Mesendoderm (in vitro differentiated cells): ENCODE data around the gene PROB1.
A peak's percentile ranks its signal among the peaks of the same experiment; 100 is the strongest.

Source experiments
- DNase-seq: peaks from one replicate; pipeline ENCODE4 v3.0.0; 2013
- H2AK5ac ChIP-seq: 2 replicates; pipeline ENCODE4 v1.6.1; 2013; ENCODE audit warnings: low read length, inconsistent platforms
- H2BK120ac ChIP-seq: 2 replicates; pipeline ENCODE4 v1.6.1; 2013; ENCODE audit warnings: low read depth, mild to moderate bottlenecking, low read length, moderate library complexity, mixed read lengths
- H2BK15ac ChIP-seq: replicated peaks from 2 replicates; pipeline ENCODE4 v1.6.1; 2013; ENCODE audit warnings: low read depth, mild to moderate bottlenecking, moderate library complexity
- H2BK5ac ChIP-seq: 2 replicates; pipeline ENCODE4 v1.6.1; 2013; ENCODE audit warnings: low read length, inconsistent platforms
- H3K18ac ChIP-seq: 2 replicates; pipeline ENCODE4 v1.6.1; 2013; ENCODE audit warnings: mild to moderate bottlenecking, low read length, mixed read lengths
- H3K23ac ChIP-seq: one replicate; pipeline ENCODE4 v1.6.1; 2013; ENCODE audit warnings: low read length
- H3K27ac ChIP-seq: 2 replicates; pipeline ENCODE4 v1.5.1; 2013; ENCODE audit warnings: low read depth, mild to moderate bottlenecking, inconsistent platforms, low read length, moderate library complexity
- H3K27me3 ChIP-seq: 2 replicates; pipeline ENCODE4 v1.6.1; 2013; ENCODE audit warnings: low read length, control low read depth, mild to moderate bottlenecking, inconsistent platforms; ENCODE audit not compliant: insufficient read depth, poor library complexity
- H3K36me3 ChIP-seq: 2 replicates; pipeline ENCODE4 v1.6.1; 2013; ENCODE audit warnings: low read length, inconsistent platforms; ENCODE audit not compliant: control insufficient read depth, insufficient read depth
- H3K4ac ChIP-seq: one replicate; pipeline ENCODE4 v1.6.1; 2013; ENCODE audit warnings: low read depth, mild to moderate bottlenecking, low read length, moderate library complexity
- H3K4me1 ChIP-seq: 2 replicates; pipeline ENCODE4 v1.6.1; 2013; ENCODE audit warnings: low read depth, low read length, inconsistent platforms; ENCODE audit not compliant: control insufficient read depth
- H3K4me2 ChIP-seq: 2 replicates; pipeline ENCODE4 v1.6.1; 2013; ENCODE audit warnings: low read length
- H3K4me3 ChIP-seq: 2 replicates; pipeline ENCODE4 v1.5.1; 2013; ENCODE audit warnings: mild to moderate bottlenecking, low read length
- H3K56ac ChIP-seq: one replicate; pipeline ENCODE4 v1.6.1; 2013; ENCODE audit warnings: low read length
- H3K79me1 ChIP-seq: 2 replicates; pipeline ENCODE4 v1.6.1; 2013; ENCODE audit warnings: low read length, inconsistent platforms
- H3K79me2 ChIP-seq: 2 replicates; pipeline ENCODE4 v1.6.1; 2013; ENCODE audit warnings: mild to moderate bottlenecking, low read length; ENCODE audit not compliant: control insufficient read depth, insufficient read depth
- H3K9ac ChIP-seq: 2 replicates; pipeline ENCODE4 v1.6.1; 2013; ENCODE audit warnings: low read length, inconsistent platforms
- H4K5ac ChIP-seq: one replicate; pipeline ENCODE4 v1.6.1; 2013; ENCODE audit warnings: low read length
- H4K8ac ChIP-seq: one replicate; pipeline ENCODE4 v1.6.1; 2013; ENCODE audit warnings: low read depth, mild to moderate bottlenecking, control low read depth, low read length, moderate library complexity
- WGBS: extraction: QIAGEN DNeasy Blood & Tissue Kit; methylation state at CpG from one replicate; pipeline ENCODE4 v1.1.7; 2013; ENCODE audit warnings: low lambda C conversion rate, missing lambda C conversion rate; ENCODE audit not compliant: insufficient coverage; ENCODE audit errors: extremely low coverage; 5-methylcytosine and 5-hydroxymethylcytosine counted together

PROB1 gene

DNA sequence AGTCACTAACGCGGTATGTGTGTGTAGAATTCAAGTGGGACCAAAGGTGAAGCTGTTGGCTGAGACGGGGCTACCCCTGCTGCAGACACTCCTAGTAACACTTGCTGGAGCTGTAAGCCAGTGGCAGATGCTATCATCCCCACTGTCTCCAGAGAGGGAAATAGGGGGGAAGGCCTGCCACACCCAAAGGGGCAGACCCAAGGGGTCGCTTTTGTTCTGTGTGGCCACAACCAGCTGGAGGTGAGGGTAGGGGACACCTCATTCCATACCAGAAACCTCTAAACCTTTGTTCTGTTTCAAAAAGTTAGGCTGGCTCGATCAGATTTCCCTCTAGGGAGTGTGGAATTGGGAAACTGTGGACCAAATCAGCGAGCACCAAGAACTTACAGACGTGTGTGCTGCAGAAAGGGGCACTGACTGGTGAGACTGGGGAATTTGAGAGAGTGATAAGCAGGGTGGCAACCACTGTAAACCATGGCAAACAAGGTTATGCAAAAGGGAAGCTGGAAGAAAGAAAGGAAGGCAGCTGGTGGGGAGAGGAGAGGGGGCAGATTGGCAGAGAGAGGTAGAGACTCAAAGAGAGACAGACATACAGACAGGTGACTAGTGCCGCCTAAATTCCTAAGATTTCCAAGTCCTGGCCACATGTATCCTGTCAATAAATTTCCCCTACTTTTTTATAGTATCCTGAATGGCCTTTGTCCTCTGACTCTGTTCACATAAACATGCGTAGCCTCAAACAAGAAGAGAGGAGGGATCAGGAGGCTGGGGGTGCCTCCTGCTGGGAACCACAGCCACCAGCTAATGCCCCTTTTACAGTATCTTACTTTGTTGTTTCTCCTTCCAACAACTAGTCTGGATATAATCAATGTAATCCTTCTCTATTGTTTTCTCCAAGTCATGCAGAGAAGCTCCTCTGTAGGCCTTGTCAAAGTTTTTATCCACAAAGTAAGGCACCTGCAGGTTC lies 24.6 kb upstream of the PROB1 start:
- DNase-seq: peak; percentile 31
- H3K27me3 ChIP-seq: no peaks in the 10 kb centered on the region
- no peak overlapping the region for H3K4me2 ChIP-seq
- H2BK15ac ChIP-seq: no peak overlapping the region
- no peaks in the 10 kb centered on the region for H3K79me2 ChIP-seq
- no peak overlapping the region for H2AK5ac ChIP-seq
- H4K8ac ChIP-seq: no peak overlapping the region
- no peaks in the 10 kb centered on the region for H3K36me3 ChIP-seq
- H3K9ac ChIP-seq: no peak overlapping the region
- no peaks in the 10 kb centered on the region for H3K79me1 ChIP-seq
- no CpG with 5 or more reads among the region's 9 CpGs for WGBS
- H3K4ac ChIP-seq: no peak overlapping the region
- H3K18ac ChIP-seq: no peak overlapping the region
- no peak overlapping the region for H2BK5ac ChIP-seq
- H3K4me3 ChIP-seq: no peak overlapping the region
- no peak overlapping the region for H3K56ac ChIP-seq
- no peak overlapping the region for H3K23ac ChIP-seq
- no peak overlapping the region for H4K5ac ChIP-seq
- H3K4me1 ChIP-seq: no peaks in the 10 kb centered on the region
- no peak overlapping the region for H3K27ac ChIP-seq
- H2BK120ac ChIP-seq: no peak overlapping the region

DNA sequence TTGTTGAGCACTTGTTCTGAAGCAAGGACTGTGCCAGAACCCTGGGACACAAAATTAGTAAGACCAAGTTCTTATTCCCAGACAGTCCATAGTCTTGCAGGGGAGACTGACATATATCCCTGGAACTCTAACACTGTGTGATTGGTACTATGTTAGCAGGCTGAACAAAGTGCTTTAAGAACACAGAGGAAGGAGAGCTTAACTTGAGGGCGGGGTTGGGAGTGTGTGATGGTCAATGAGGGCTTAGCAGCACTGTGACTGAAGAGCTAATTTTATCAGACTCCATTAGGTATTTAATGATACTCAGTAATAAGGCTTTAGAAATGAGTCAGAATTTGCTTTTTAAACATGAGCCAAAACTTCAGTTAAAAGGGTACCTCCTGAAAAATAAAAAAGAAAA lies 23.9 kb upstream of the PROB1 start:
- no peak overlapping the region for H4K8ac ChIP-seq
- H3K27ac ChIP-seq: no peak overlapping the region
- no peaks in the 10 kb centered on the region for H3K4me1 ChIP-seq
- H3K18ac ChIP-seq: no peak overlapping the region
- H3K56ac ChIP-seq: no peak overlapping the region
- no peak overlapping the region for H2BK15ac ChIP-seq
- no peak overlapping the region for H3K4me2 ChIP-seq
- no peaks in the 10 kb centered on the region for H3K79me1 ChIP-seq
- H3K9ac ChIP-seq: no peak overlapping the region
- no peak overlapping the region for H3K4me3 ChIP-seq
- no peaks in the 10 kb centered on the region for H3K36me3 ChIP-seq
- H2BK120ac ChIP-seq: no peak overlapping the region
- no peak overlapping the region for H4K5ac ChIP-seq
- no peaks in the 10 kb centered on the region for H3K79me2 ChIP-seq
- no peak overlapping the region for H3K23ac ChIP-seq
- no CpG with 5 or more reads among the region's 1 CpG for WGBS
- no peak overlapping the region for H2AK5ac ChIP-seq
- H3K4ac ChIP-seq: no peak overlapping the region
- no peak overlapping the region for H2BK5ac ChIP-seq
- no peak for DNase-seq
- no peaks in the 10 kb centered on the region for H3K27me3 ChIP-seq

DNA sequence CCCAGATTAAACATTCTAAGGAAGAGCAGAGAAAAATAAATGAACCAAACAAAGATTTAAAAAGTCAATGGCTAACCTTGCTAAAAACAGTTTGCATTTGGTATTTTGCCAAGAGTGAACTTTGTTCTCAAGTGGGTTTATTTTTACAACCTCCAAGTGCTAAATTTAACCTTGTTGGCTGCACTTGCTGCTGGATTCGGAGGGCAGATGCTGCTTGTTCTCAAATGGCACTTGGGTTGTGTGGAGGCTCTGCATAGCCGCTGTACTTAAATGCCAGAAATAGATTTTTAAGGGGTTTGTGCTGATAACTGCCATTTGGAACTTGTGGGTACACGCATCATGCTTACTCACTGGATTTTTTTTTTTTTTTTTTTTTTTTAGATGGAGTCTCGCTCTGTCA lies 22.3 kb upstream of the PROB1 start:
- Histone ChIP-seq H3K4ac (no peak overlapping the region), H2BK5ac (no peak overlapping the region), H2BK15ac (no peak overlapping the region), H3K27me3 (no peaks in the 10 kb centered on the region), H3K27ac (no peak overlapping the region), H3K23ac (no peak overlapping the region), H2AK5ac (no peak overlapping the region), H3K79me2 (no peaks in the 10 kb centered on the region), H4K5ac (no peak overlapping the region), H4K8ac (no peak overlapping the region), H3K4me2 (no peak overlapping the region), H3K36me3 (peaks cover 2% of the 10 kb centered on the region), H3K79me1 (no peaks in the 10 kb centered on the region), H3K4me1 (no peaks in the 10 kb centered on the region), H3K4me3 (no peak overlapping the region), H3K18ac (no peak overlapping the region), H2BK120ac (no peak overlapping the region), H3K56ac (no peak overlapping the region), H3K9ac (no peak overlapping the region)
- no CpG with 5 or more reads among the region's 4 CpGs for WGBS
- DNase-seq: no peak

DNA sequence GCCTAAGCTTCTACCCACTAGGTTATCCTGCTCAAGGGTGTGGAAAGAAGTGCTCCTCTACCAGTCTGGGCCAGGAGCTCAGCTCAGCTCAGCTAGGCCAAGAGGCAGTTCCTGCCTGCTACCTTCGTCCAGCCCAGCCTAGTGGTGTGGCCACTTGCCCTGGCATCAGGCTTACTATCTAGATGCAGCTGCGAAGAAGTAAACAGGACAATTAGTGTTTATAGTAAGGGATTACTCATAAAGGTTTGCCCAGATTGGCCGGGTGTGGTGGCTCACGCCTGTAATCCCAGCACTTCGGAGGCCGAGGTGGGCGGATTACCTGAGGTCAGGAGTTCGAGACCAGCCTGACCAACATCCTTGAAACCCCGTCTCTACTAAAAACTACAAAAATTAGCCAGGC lies 21.7 kb upstream of the PROB1 start:
- Histone ChIP-seq H3K4me3 (no peak overlapping the region), H3K9ac (no peak overlapping the region), H3K23ac (no peak overlapping the region), H3K27me3 (no peaks in the 10 kb centered on the region), H2BK15ac (no peak overlapping the region), H3K36me3 (peaks cover 2% of the 10 kb centered on the region), H2AK5ac (no peak overlapping the region), H3K4me2 (no peak overlapping the region), H3K27ac (no peak overlapping the region), H3K4me1 (no peaks in the 10 kb centered on the region), H4K8ac (no peak overlapping the region), H4K5ac (no peak overlapping the region), H2BK5ac (no peak overlapping the region), H3K4ac (no peak overlapping the region), H3K18ac (no peak overlapping the region), H3K56ac (no peak overlapping the region), H3K79me2 (no peaks in the 10 kb centered on the region), H2BK120ac (no peak overlapping the region), H3K79me1 (no peaks in the 10 kb centered on the region)
- no peak for DNase-seq
- no CpG with 5 or more reads among the region's 9 CpGs for WGBS

DNA sequence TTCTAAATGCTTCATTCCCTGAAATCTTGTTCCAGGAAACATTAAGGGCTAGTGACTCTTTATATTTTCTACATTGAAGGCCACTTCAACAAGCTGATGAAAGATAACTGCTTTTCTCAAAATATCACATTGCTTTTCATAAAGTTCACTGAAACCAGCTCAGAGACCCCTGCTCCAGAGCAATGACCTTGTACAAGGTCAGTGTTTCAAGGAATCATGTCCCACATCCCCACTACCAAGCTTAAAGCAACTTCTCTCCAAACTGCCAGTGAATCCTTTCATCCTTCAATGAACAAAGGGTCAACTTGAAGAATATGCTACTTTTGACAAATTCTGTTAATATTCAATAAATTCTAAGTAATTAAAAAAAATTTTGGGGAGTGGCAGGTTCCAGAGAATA lies 21.0 kb upstream of the PROB1 start:
- peaks cover 2% of the 10 kb centered on the region for H3K36me3 ChIP-seq
- H2AK5ac ChIP-seq: no peak overlapping the region
- no peaks in the 10 kb centered on the region for H3K4me1 ChIP-seq

More for the DNA sequence above, 21.0 kb upstream of the PROB1 start:
- H2BK120ac ChIP-seq: no peak overlapping the region
- H3K4me3 ChIP-seq: no peak overlapping the region
- H3K27ac ChIP-seq: no peak overlapping the region
- H3K4me2 ChIP-seq: no peak overlapping the region
- H3K18ac ChIP-seq: no peak overlapping the region
- no peak overlapping the region for H4K8ac ChIP-seq
- no peaks in the 10 kb centered on the region for H3K79me1 ChIP-seq
- H3K9ac ChIP-seq: no peak overlapping the region
- H3K4ac ChIP-seq: no peak overlapping the region
- H3K23ac ChIP-seq: no peak overlapping the region
- no peak overlapping the region for H4K5ac ChIP-seq
- no peaks in the 10 kb centered on the region for H3K27me3 ChIP-seq
- no peak overlapping the region for H2BK15ac ChIP-seq
- no peak overlapping the region for H2BK5ac ChIP-seq
- no peaks in the 10 kb centered on the region for H3K79me2 ChIP-seq
- DNase-seq: no peak
- H3K56ac ChIP-seq: no peak overlapping the region
